GM18505 (cell line): ENCODE data around the gene NGEF.

ENCODE experiments used
- ATAC-seq: cut with Tn5 transposase; IDR thresholded peaks from one replicate; pipeline ENCODE4 v1.9.1; 2021; ENCODE audit not compliant: unreplicated experiment
- POLR2A ChIP-seq: IDR thresholded peaks from 4 replicates; pipeline ENCODE4 v1.6.1; 2011; ENCODE audit warnings: borderline replicate concordance; ENCODE audit not compliant: insufficient read depth, insufficient read length; ENCODE audit errors: extremely low read depth

The NGEF gene

GRCh38 chr2:232879618-232880494 is 133.2 kb downstream of the NGEF start:
- no peak for ATAC-seq

GRCh38 chr2:232878855-232879617 is 134.0 kb downstream of the NGEF start:
- no peak for TF ChIP-seq POLR2A
- ATAC-seq = no peak

More at GRCh38 chr2:232879618-232880494, 133.2 kb downstream of the NGEF start:
- TF ChIP-seq POLR2A = no peak

GRCh38 chr2:232877940-232878511 is 135.0 kb downstream of the NGEF start:
- no peak for TF ChIP-seq POLR2A
- no peak for ATAC-seq

- no peak for ATAC-seq
Observed at GRCh38 chr2:232876978-232877441, 136.0 kb downstream of the NGEF start.

GRCh38 chr2:232876161-232876977 is 136.7 kb downstream of the NGEF start:
- ATAC-seq = no peak
- TF ChIP-seq POLR2A = no peak

More at GRCh38 chr2:232876978-232877441, 136.0 kb downstream of the NGEF start:
- no peak for TF ChIP-seq POLR2A

GRCh38 chr2:232875256-232876121 is 137.6 kb downstream of the NGEF start:
- TF ChIP-seq POLR2A = no peak
- no peak for ATAC-seq

GRCh38 chr2:232874677-232875223 is 138.3 kb downstream of the NGEF start:
- ATAC-seq = no peak
- TF ChIP-seq POLR2A = no peak

GRCh38 chr2:232873909-232874641 is 139.0 kb downstream of the NGEF start:
- no peak for ATAC-seq
- TF ChIP-seq POLR2A = no peak

GRCh38 chr2:232873292-232873908 is 139.7 kb downstream of the NGEF start:
- ATAC-seq = no peak
- TF ChIP-seq POLR2A = no peak

GRCh38 chr2:232872826-232873225 is 140.2 kb downstream of the NGEF start:
- no peak for TF ChIP-seq POLR2A
- ATAC-seq = no peak
